ENCODE results near the gene LMO4. TPM values are rescaled to one million over a fixed set of nuclear protein-coding genes. Genes with fewer than 3 reads are reported as not detected.

LMO4 gene
- total RNA-seq, 1 donor from 2014 or later = 35.1 TPM

DNA sequence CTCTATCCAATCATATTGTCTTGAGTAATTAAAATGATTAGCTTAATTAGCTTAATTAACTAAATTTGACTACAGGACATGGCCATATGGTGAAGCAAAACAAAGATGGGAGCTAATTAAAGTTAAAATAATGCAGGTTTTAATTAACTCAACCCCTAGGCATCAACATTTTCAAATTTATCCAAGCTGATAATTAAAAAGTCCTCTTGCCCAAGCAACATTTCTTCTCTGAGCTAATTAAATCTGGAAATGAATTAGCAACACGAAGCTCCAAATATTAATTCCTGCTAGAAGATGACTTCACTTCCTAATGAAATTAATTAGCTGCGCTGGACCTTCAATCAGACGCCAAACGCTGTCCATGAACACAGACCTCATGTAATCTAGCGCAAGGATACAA lies 27.9 kb downstream of the LMO4 start:
- TF ChIP-seq, protein P1, sequence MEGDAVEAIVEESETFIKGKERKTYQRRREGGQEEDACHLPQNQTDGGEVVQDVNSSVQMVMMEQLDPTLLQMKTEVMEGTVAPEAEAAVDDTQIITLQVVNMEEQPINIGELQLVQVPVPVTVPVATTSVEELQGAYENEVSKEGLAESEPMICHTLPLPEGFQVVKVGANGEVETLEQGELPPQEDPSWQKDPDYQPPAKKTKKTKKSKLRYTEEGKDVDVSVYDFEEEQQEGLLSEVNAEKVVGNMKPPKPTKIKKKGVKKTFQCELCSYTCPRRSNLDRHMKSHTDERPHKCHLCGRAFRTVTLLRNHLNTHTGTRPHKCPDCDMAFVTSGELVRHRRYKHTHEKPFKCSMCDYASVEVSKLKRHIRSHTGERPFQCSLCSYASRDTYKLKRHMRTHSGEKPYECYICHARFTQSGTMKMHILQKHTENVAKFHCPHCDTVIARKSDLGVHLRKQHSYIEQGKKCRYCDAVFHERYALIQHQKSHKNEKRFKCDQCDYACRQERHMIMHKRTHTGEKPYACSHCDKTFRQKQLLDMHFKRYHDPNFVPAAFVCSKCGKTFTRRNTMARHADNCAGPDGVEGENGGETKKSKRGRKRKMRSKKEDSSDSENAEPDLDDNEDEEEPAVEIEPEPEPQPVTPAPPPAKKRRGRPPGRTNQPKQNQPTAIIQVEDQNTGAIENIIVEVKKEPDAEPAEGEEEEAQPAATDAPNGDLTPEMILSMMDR (IDR thresholded peaks at IDR 0.05; ENCODE audit: borderline replicate concordance) = no peak
- no peaks in the 10 kb centered on the region for H3K36me3 ChIP-seq
- no peak overlapping the region for H3K4me3 ChIP-seq
- no peaks in the 10 kb centered on the region for H3K27me3 ChIP-seq (ENCODE audit: low read depth)
- DNase-seq = no peak
- peaks cover 8% of the 10 kb centered on the region for H3K4me1 ChIP-seq
- intact Hi-C loops (cut with micrococcal nuclease) = no loop called here
- H3K9me3 ChIP-seq (replicated peaks) = peaks cover 2% of the 10 kb centered on the region
- H3K27ac ChIP-seq (replicated peaks) = no peak overlapping the region

DNA sequence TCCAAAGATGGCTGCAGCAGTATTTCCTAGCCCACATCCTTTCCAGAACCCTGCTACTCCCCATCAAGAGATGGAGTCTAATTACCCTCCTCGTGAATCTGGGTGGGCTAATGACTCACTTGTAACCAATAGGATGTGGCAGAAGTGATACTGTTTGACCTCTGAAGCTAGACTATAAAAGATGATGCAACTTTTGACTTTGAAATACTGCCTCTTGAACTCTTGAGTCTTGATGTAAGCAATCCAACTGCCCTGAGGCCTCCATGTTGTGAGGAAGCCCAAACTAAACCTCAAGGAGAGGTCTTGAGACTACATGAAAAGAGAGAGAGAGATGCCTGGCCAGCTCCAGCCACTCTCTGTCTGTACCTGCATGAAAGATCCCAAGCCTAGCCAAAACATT lies 29.5 kb downstream of the LMO4 start:
- H3K9me3 ChIP-seq (replicated peaks) = peaks cover 2% of the 10 kb centered on the region
- intact Hi-C loops (cut with micrococcal nuclease) = no loop called here

DNA sequence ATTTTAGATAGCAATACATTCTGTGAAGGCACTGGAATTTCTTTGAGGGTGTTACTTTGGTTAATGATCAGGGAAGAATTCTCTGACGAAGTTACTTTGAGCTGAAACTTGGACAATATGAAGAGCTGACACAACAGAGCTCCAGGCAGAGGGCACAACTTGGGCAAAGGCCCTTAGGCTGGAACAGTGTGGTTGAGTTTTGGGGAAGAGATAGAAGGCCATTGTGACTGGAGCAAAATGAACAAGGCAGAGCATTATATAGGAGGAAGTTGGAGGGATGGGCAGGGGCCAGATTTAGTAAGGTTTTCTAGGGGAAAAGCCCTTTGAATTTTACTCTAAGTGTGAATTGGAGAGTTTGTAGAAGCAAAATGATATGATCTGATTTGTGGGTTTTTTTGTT lies 30.9 kb downstream of the LMO4 start:
- Histone ChIP-seq H3K4me1 (peaks cover 8% of the 10 kb centered on the region), H3K9me3 (replicated peaks) (peaks cover 2% of the 10 kb centered on the region), H3K27me3 (ENCODE audit: low read depth) (no peaks in the 10 kb centered on the region), H3K36me3 (no peaks in the 10 kb centered on the region), H3K4me3 (no peak overlapping the region), H3K27ac (replicated peaks) (no peak overlapping the region)
- TF ChIP-seq, protein P1 (IDR thresholded peaks at IDR 0.05; ENCODE audit: borderline replicate concordance) = no peak
- intact Hi-C loops (cut with micrococcal nuclease) = no loop called here
- DNase-seq = no peak

More for the DNA sequence above, 29.5 kb downstream of the LMO4 start:
- TF ChIP-seq, protein P1 (IDR thresholded peaks at IDR 0.05; ENCODE audit: borderline replicate concordance) = no peak
- H3K4me3 ChIP-seq = no peak overlapping the region
- no peaks in the 10 kb centered on the region for H3K27me3 ChIP-seq (ENCODE audit: low read depth)
- H3K4me1 ChIP-seq = peaks cover 8% of the 10 kb centered on the region
- no peaks in the 10 kb centered on the region for H3K36me3 ChIP-seq
- DNase-seq = no peak
- H3K27ac ChIP-seq (replicated peaks) = no peak overlapping the region

DNA sequence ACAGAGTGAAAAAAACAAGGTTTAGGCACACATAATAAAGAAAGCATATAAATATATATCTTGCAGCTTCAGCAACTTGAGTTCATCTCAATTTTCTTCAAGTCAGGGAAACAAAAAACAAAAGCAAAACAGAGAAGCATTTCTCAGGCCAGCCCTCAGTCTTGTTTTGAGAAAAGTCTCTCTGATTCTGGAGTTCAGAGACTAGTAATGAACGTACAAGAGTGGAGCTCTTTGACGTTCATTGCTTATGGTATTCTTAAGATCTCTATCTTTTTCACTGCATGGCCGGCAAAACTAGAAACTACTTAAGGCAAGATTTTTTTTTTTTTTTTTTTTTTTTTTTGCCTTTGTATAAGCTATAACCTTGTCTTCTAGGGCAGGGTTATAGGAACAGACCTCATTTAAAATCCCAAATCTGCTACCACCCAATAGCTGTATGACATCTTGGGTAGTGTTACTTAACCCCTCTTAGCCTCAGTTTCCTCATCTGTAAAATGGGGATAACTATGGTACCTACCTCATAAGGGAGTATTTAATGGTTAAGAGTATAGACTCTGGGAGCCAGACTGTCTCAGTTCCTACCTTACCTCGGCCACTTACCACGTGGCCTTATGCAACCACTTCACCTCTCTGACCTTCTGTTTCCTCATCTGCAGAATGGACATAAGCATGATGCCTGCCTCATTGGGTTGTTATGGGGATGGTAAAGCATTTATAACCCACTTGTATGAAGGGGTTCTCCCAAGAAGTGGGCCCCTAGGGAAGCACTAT lies 33.6 kb downstream of the LMO4 start:
- H3K27me3 ChIP-seq (ENCODE audit: low read depth) = no peaks in the 10 kb centered on the region
- TF ChIP-seq, protein P1 (IDR thresholded peaks at IDR 0.05; ENCODE audit: borderline replicate concordance) = no peak
- intact Hi-C loops (cut with micrococcal nuclease) = no loop called here

DNA sequence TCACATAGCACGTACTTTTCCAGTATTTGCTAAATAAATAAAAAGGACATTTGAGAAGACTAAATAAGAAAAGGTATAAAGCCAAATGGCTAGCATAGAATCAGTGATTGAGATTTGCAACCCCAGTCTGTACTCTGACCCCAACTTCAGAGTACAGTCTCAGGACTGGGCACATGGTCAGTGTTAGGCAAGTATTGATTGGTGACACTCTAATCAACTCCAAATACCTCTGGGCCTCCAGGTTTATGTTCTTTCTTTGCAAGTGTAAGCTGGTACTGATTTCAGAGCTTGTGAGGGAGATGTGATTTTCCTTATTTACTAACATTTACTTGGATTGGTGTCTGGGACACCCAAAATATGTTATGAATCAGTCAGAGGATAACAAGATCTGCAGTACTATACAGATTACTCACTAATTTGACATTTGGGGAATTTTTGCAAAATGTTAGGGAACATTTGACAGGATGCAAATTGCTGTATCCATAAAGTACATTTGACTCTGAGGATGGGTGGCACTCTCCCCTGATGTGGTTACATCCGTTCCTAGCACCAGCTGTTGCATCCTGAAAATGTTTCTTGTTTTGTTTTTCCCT lies 34.2 kb downstream of the LMO4 start:
- intact Hi-C loops (cut with micrococcal nuclease) = no loop called here
- no peak for DNase-seq
- peaks cover 9% of the 10 kb centered on the region for H3K9me3 ChIP-seq (replicated peaks)
- no peaks in the 10 kb centered on the region for H3K27me3 ChIP-seq (ENCODE audit: low read depth)
- H3K27ac ChIP-seq (replicated peaks) = no peak overlapping the region
- TF ChIP-seq, protein P1 (IDR thresholded peaks at IDR 0.05; ENCODE audit: borderline replicate concordance) = no peak
- H3K4me1 ChIP-seq = peaks cover 9% of the 10 kb centered on the region
- H3K4me3 ChIP-seq = no peak overlapping the region
- H3K36me3 ChIP-seq = no peaks in the 10 kb centered on the region

More for the DNA sequence above, 33.6 kb downstream of the LMO4 start:
- no peak overlapping the region for H3K4me3 ChIP-seq
- DNase-seq = no peak
- no peak overlapping the region for H3K27ac ChIP-seq (replicated peaks)
- no peaks in the 10 kb centered on the region for H3K36me3 ChIP-seq
- peaks cover 2% of the 10 kb centered on the region for H3K4me1 ChIP-seq
- H3K9me3 ChIP-seq (replicated peaks) = peaks cover 9% of the 10 kb centered on the region

Data from left ventricle myocardium inferior (tissue), 1 donor.